KG1 (cell line): ENCODE results near the gene RAB27B.
A peak's percentile ranks its signal among the peaks of the same experiment; 100 is the strongest.
"Not testable (repeated sequence)": the region's sequence is repeated elsewhere in the genome, so short reads cannot be mapped to it uniquely, and the experiment has no call there.

Source experiments
- DNase-seq: peaks from one replicate; lab custom pipeline; 2025; lab: John Stamatoyannopoulos, UW

RAB27B gene

GRCh38 chr18:54828281-54828881 lies at the start of gene RAB27B:
Gene RAB27B (plus strand): TSS chr18:54828477. CDS start chr18:54877586, 49,109 bp downstream.
- DNase-seq = peak; percentile 45

GRCh38 chr18:54780285-54780861 lies 47.9 kb upstream of the RAB27B start:
- no peak for DNase-seq

- DNase-seq = no peak
These were observed 47.3 kb upstream of the RAB27B start for GRCh38 chr18:54780970-54781369.

GRCh38 chr18:54783139-54783538 lies 45.1 kb upstream of the RAB27B start:
- no peak for DNase-seq

- no peak for DNase-seq
These were observed 42.1 kb upstream of the RAB27B start for GRCh38 chr18:54786206-54786605.

GRCh38 chr18:54787121-54787520 lies 41.2 kb upstream of the RAB27B start:
- DNase-seq = no peak

GRCh38 chr18:54787616-54788015 lies 40.7 kb upstream of the RAB27B start:
- no peak for DNase-seq

GRCh38 chr18:54790109-54790508 lies 38.2 kb upstream of the RAB27B start:
- no peak for DNase-seq

GRCh38 chr18:54791657-54792056 lies 36.6 kb upstream of the RAB27B start:
- no peak for DNase-seq

- DNase-seq = no peak
These were observed 36.2 kb upstream of the RAB27B start for GRCh38 chr18:54792079-54792478.

GRCh38 chr18:54794823-54795222 lies 33.5 kb upstream of the RAB27B start:
- no peak for DNase-seq

- no peak for DNase-seq
These were observed 30.1 kb upstream of the RAB27B start for GRCh38 chr18:54798186-54798585.

- no peak for DNase-seq
These were observed 26.9 kb upstream of the RAB27B start for GRCh38 chr18:54801374-54801773.

GRCh38 chr18:54802178-54802577 lies 26.1 kb upstream of the RAB27B start:
- no peak for DNase-seq

- no peak for DNase-seq
These were observed 25.4 kb upstream of the RAB27B start for GRCh38 chr18:54802686-54803395.

GRCh38 chr18:54805571-54806334 lies 22.5 kb upstream of the RAB27B start:
- DNase-seq = peak; percentile 62

- DNase-seq = no peak
These were observed 21.8 kb upstream of the RAB27B start for GRCh38 chr18:54806526-54806925.

GRCh38 chr18:54807303-54807702 lies 21.0 kb upstream of the RAB27B start:
- DNase-seq = no peak

GRCh38 chr18:54810662-54811061 lies 17.6 kb upstream of the RAB27B start:
- DNase-seq = not testable (repeated sequence)

- DNase-seq = peak; percentile 28
These were observed 15.4 kb upstream of the RAB27B start for GRCh38 chr18:54812885-54813284.

GRCh38 chr18:54813305-54813704 lies 15.0 kb upstream of the RAB27B start:
- no peak for DNase-seq

GRCh38 chr18:54813977-54814565 lies 14.2 kb upstream of the RAB27B start:
- no peak for DNase-seq
